Mucosa of descending colon (tissue), 3 donors: ENCODE results near the gene KCTD5. TPM values are rescaled to one million over a fixed set of nuclear protein-coding genes. Genes with fewer than 3 reads are reported as not detected.

Source experiments
- ATAC-seq: fragments of 200-7000 bp; cut with Tn5 transposase; one replicate; pipeline ENCODE4 v1.9.1; 2020; ENCODE audit warnings: mild to moderate bottlenecking, moderate library complexity
- DNase-seq, 3 donors: peaks; one replicate each; pipeline ENCODE4 v3.0.0-alpha.2; 2020
- H3K36me3 ChIP-seq: fragments of 200-600 bp; one replicate; pipeline ENCODE4 v1.8.0; 2021; ENCODE audit warnings: low read depth, mild to moderate bottlenecking
- H3K4me1 ChIP-seq: fragments of 200-600 bp; one replicate; pipeline ENCODE4 v1.8.0; 2021; ENCODE audit warnings: low read depth, mild to moderate bottlenecking
- H3K4me3 ChIP-seq: fragments of 200-600 bp; one replicate; pipeline ENCODE4 v1.8.0; 2021; ENCODE audit warnings: mild to moderate bottlenecking
- H3K9me3 ChIP-seq: fragments of 200-600 bp; one replicate; pipeline ENCODE4 v1.8.0; 2021; ENCODE audit warnings: mild to moderate bottlenecking
- CTCF ChIP-seq: fragments of 200-600 bp; IDR thresholded peaks from one replicate; pipeline ENCODE4 v1.8.0; 2022; ENCODE audit warnings: antibody characterized with exemption, mild to moderate bottlenecking
- intact Hi-C, 2 donors: fragments of 100-400 bp; cut with DNase I in 1 of 2; cut with micrococcal nuclease in 1 of 2; formaldehyde crosslinking; loops; one replicate each; pipeline versions ENCODE4 v1.11.0 to v1.11.1; 2022; cut with DNase I, micrococcal nuclease
- total RNA-seq, 3 donors: library from RNA; stranded (reverse); fragmentation: NEBNext Ultra II Directional in 2 of 3; extraction: Animal tissue kit (Norgen Biotek cat#: 25700) in 2 of 3; gene quantifications; one replicate each; pipeline versions ENCODE4 v1.2.1 to v1.2.4, GENCODE V29; 2021 to 2023
- donor health status: DM: no; HTN: no; CAD: no; lungs with moderate emphysema.
- donor health status: DM: no; HTN: no; CAD: no.
- donor health status: DM: no; HTN: yes; CAD: no.

Gene KCTD5
- total RNA-seq, 3 donors from 2014 or later: 28.2 to 80.7 (median 48.5) TPM

GRCh38 chr16:2757344-2757743, 75.0 kb downstream of the KCTD5 start:
- peaks cover 26% of the 10 kb centered on the region for H3K36me3 ChIP-seq
- no peak for TF ChIP-seq CTCF
- H3K4me1 ChIP-seq: peaks cover 32% of the 10 kb centered on the region
- ATAC-seq: no peak
- H3K9me3 ChIP-seq: no peaks in the 10 kb centered on the region
- intact Hi-C loops: no loop called here
- peak in 1 of 3 donors; percentile 16 for DNase-seq
- no peak overlapping the region for H3K4me3 ChIP-seq

Other genes with a start within 250 kb of the KCTD5 start
- 1 to 10 TPM; 1.1 to 5.5 (median 2.8) TPM for gene TEDC2, start 222.4 kb upstream of the KCTD5 start, total RNA-seq
- gene NTN3, start 211.2 kb upstream of the KCTD5 start, total RNA-seq: under 1 TPM in 1 of 3 donors, not detected in 2; 0.44 TPM
- 10 to 100 TPM in 1 of 3 donors, 1 to 10 TPM in 2; 6.9 to 14.3 (median 8.5) TPM for gene TBC1D24, start 207.4 kb upstream of the KCTD5 start, total RNA-seq
- 100 to 1,000 TPM; 171 to 261 (median 201) TPM for gene ATP6V0C, start 168.6 kb upstream of the KCTD5 start, total RNA-seq
- 10 to 100 TPM; 33.6 to 51.2 (median 38.4) TPM for gene AMDHD2, start 162.2 kb upstream of the KCTD5 start, total RNA-seq
- gene CEMP1, start 151.1 kb upstream of the KCTD5 start, total RNA-seq: 1 to 10 TPM in 1 of 3 donors, under 1 TPM in 1, not detected in 1; 0.89 to 1.2 TPM
- 10 to 100 TPM; 73.3 to 79.6 (median 79.3) TPM for gene PDPK1, start 144.5 kb upstream of the KCTD5 start, total RNA-seq
- gene PRSS27, start 37.7 kb downstream of the KCTD5 start, total RNA-seq: 1 to 10 TPM; 1.1 to 2.2 (median 1.4) TPM
- gene SRRM2, start 70.1 kb downstream of the KCTD5 start, total RNA-seq: 100 to 1,000 TPM; 538 to 819 (median 692) TPM
- 100 to 1,000 TPM; 231 to 296 (median 285) TPM for gene ELOB, start 94.8 kb downstream of the KCTD5 start, total RNA-seq
- not detected for gene PRSS33, start 105.0 kb downstream of the KCTD5 start, total RNA-seq
- gene PRSS41, start 115.9 kb downstream of the KCTD5 start, total RNA-seq: not detected
- gene PRSS21, start 134.7 kb downstream of the KCTD5 start, total RNA-seq: 1 to 10 TPM in 1 of 3 donors, under 1 TPM in 2; 0.51 to 4.1 (median 0.58) TPM
- 10 to 100 TPM in 2 of 3 donors, 1 to 10 TPM in 1; 6.8 to 40.7 (median 24.3) TPM for gene ZG16B, start 147.8 kb downstream of the KCTD5 start, total RNA-seq
- gene PRSS22, start 175.6 kb downstream of the KCTD5 start, total RNA-seq: 10 to 100 TPM in 1 of 3 donors, 1 to 10 TPM in 2; 1.6 to 29.0 (median 1.9) TPM
- gene FLYWCH2, start 200.7 kb downstream of the KCTD5 start, total RNA-seq: 10 to 100 TPM; 23.3 to 26.9 (median 25.3) TPM
- gene FLYWCH1, start 229.4 kb downstream of the KCTD5 start, total RNA-seq: 10 to 100 TPM; 26.6 to 46.0 (median 34.3) TPM